ENCODE measurements around the gene ALOX5AP. TPM values are rescaled to one million over a fixed set of nuclear protein-coding genes. Genes with fewer than 3 reads are reported as not detected.

ALOX5AP gene
- total and polyA plus RNA-seq, 9 of the 15 experiments (the other 6 are each of a cell fraction or from before 2014, with no cell fraction given), result 0.31 TPM; not detected in 8

DNA sequence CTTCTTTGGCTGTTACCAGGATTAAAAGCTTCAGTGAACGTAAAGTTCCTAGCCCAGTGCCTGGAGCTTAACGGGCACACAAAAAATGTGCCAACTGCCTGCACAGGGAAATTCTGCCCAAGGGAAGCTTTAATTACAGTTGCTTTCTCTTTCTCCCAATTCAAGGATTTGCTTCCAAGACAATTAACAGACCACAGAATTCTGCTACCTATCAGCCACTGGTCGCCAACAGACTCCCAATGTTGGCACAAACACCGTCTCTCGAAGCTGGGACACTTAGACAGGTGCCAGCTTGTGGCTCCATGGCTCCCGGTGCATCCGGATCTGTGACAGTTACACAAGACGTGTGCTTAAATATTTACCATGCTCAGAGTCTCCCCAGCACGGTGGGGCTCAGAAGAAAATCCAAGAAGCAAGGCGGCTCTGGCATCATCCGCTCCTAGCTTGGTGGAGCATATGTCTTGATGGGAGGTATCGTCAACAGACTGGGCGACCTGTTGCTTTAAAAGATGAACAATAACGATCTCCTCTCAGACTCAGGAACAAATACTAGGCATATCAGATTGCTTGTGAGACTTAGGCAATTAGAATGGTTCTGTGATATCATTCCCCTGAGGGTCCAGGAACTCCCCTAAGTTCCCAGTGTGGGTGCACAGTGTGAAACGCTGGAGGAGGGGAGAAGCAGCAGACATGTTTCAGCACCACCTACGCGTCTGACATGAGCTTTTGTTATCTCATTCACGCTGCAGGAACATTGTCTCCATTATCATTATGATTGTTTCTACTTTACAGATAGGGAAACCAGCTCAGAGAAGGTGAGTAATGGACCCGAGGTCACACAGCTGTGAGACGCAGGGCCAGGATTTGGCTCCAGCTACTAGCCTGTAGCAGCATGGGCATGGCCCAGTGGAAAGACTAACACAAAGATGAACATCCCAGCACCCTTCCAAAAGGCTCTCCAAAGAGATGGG, 61.6 kb downstream of the ALOX5AP start:
- in situ Hi-C loops (cut with MboI), result loop anchor here (10.0 kb wide), 1 partner anchor 672 kb away; no protein-coding TSS in a partner anchor
- ATAC-seq, result no peak
- no TSS peak for BruUV-seq (replicated peaks)
- no peaks in the 10 kb centered on the region for H3K4me1 ChIP-seq (replicated peaks in 1 of 2; ENCODE audit: control insufficient read depth in 2 of 2, insufficient read depth in 2 of 2, low read length in 2 of 2)
- CTCF ChIA-PET (ENCODE audit: low intra/inter-chr PET ratio), result no interaction called here
- H3K79me2 ChIP-seq (ENCODE audit: control insufficient read depth, insufficient read depth, low read length), result no peaks in the 10 kb centered on the region
- H3K36me3 ChIP-seq (ENCODE audit: control insufficient read depth, insufficient read depth, low read length), result no peaks in the 10 kb centered on the region
- H3K27ac ChIP-seq (ENCODE audit: extremely low read depth, low read depth, low read length), result no peak overlapping the region
- no peak overlapping the region for H3K9ac ChIP-seq (ENCODE audit: insufficient read depth in 1 of 2, low read depth in 2 of 2, low read length in 2 of 2)
- H4K20me1 ChIP-seq (replicated peaks; ENCODE audit: control insufficient read depth, insufficient read depth, low read length), result no peaks in the 10 kb centered on the region
- no peak for TF ChIP-seq NFIC (IDR thresholded peaks at IDR 0.05)
- no peak for TF ChIP-seq KLF16 (IDR thresholded peaks at IDR 0.05)
- no peak for TF ChIP-seq AFF1 (IDR thresholded peaks at IDR 0.05; ENCODE audit: low read depth in 1 of 2, partially characterized antibody in 2 of 2)
- TF ChIP-seq ZFP36 (IDR thresholded peaks at IDR 0.05; ENCODE audit: low read depth, low read length, partially characterized antibody), result peak; percentile 36
- H3K9me1 ChIP-seq (ENCODE audit: control insufficient read depth, insufficient read depth, low read length), result no peaks in the 10 kb centered on the region
- H2AFZ ChIP-seq (ENCODE audit: low read depth, low read length), result no peak overlapping the region
- no peak overlapping the region for H3K4me3 ChIP-seq
- DNase-seq (ENCODE audit: extremely low read depth in 1 of 4, low spot score in 3 of 4), result no peak
- no peak overlapping the region for H3K4me2 ChIP-seq (ENCODE audit: insufficient read depth, low read length)
- FAIRE-seq, result no peak
- POLR2A ChIA-PET, result no interaction called here
- under 1% methylated on average over 16 of the region's 20 CpGs for WGBS (ENCODE audit: insufficient coverage, low coverage, missing lambda C conversion rate)
- H3K27me3 ChIP-seq (ENCODE audit: control insufficient read depth in 2 of 2, insufficient read depth in 2 of 2, low read length in 2 of 2), result peaks cover 0 to 29% of the 10 kb centered on the region in 2 experiments; a peak in 3 of 5 replicates
- no peaks in the 10 kb centered on the region for H3K9me3 ChIP-seq (replicated peaks; ENCODE audit: control insufficient read depth, insufficient read depth, low read depth, low read length)
- intact Hi-C loops (cut with micrococcal nuclease), result no loop called here

Measured in K562 (cell line).